Measurements from ENCODE around the gene FAM107B. TPM values are rescaled to one million over a fixed set of nuclear protein-coding genes. Genes with fewer than 3 reads are reported as not detected.
"Not testable (repeated sequence)": the region's sequence is repeated elsewhere in the genome, so short reads cannot be mapped to it uniquely, and the experiment has no call there.

FAM107B gene
- polyA plus RNA-seq, 12 donors = 17.7 to 56.0 (median 24.0) TPM; not detected in 1

- DNase-seq = no peak
Observed at GRCh38 chr10:14665865-14666857, 108.5 kb downstream of the FAM107B start.

- no peak for DNase-seq
Observed at GRCh38 chr10:14665304-14665703, 109.4 kb downstream of the FAM107B start.

GRCh38 chr10:14664345-14664744, 110.4 kb downstream of the FAM107B start:
- DNase-seq = no peak

- DNase-seq = no peak
Observed at GRCh38 chr10:14661818-14662217, 112.9 kb downstream of the FAM107B start.

- no peak for DNase-seq
Observed at GRCh38 chr10:14660831-14661230, 113.9 kb downstream of the FAM107B start.

GRCh38 chr10:14659626-14660196, 115.0 kb downstream of the FAM107B start:
- no peak for DNase-seq

- DNase-seq = not testable (repeated sequence)
Observed at GRCh38 chr10:14659137-14659536, 115.6 kb downstream of the FAM107B start.

- no peak for DNase-seq
Observed at GRCh38 chr10:14658331-14659127, 116.2 kb downstream of the FAM107B start.

GRCh38 chr10:14656052-14656730, 118.5 kb downstream of the FAM107B start:
- no peak for DNase-seq

GRCh38 chr10:14654821-14655382, 119.8 kb downstream of the FAM107B start:
- no peak for DNase-seq

GRCh38 chr10:14653271-14654161, 121.2 kb downstream of the FAM107B start:
- DNase-seq = no peak

- DNase-seq = no peak
Observed at GRCh38 chr10:14652816-14653215, 121.9 kb downstream of the FAM107B start.

GRCh38 chr10:14652067-14652466, 122.6 kb downstream of the FAM107B start:
- no peak for DNase-seq

- no peak for DNase-seq
Observed at GRCh38 chr10:14649739-14650138, 125.0 kb downstream of the FAM107B start.

- no peak for DNase-seq
Observed at GRCh38 chr10:14648946-14649345, 125.8 kb downstream of the FAM107B start.

- peak; percentile 59 for DNase-seq
Observed at GRCh38 chr10:14648005-14648765, 126.5 kb downstream of the FAM107B start.

GRCh38 chr10:14645239-14645960, 129.3 kb downstream of the FAM107B start:
- no peak for DNase-seq

GRCh38 chr10:14639637-14640036, 135.1 kb downstream of the FAM107B start:
- no peak for DNase-seq
